ENCODE measurements around the gene KDM4D. TPM values are rescaled to one million over a fixed set of nuclear protein-coding genes. Genes with fewer than 3 reads are reported as not detected.

Gene KDM4D
- total and polyA plus RNA-seq, 2 experiments from 2014 or later: 0.65 to 0.94 TPM

- TF ChIP-seq ZNF462 (CRISPR knock-in tag; IDR thresholded peaks at IDR 0.05) (no peak), NANOG (IDR thresholded peaks at IDR 0.05; ENCODE audit: borderline replicate concordance) (no peak), ETS1 (IDR thresholded peaks at IDR 0.05) (no peak)
These were observed 20.0 kb downstream of the KDM4D start (continued) for GRCh38 chr11:94993400-94993943.

GRCh38 chr11:94997437-94997836, 23.9 kb downstream of the KDM4D start:
- Mint-ChIP-seq H3K27ac (no peak overlapping the region), H3K27me3 (ENCODE audit: insufficient read depth, low read depth, poor library complexity) (peaks cover 3% of the 10 kb centered on the region), H3K9me3 (no peaks in the 10 kb centered on the region), H3K4me1 (0 out of 3 replicates have a peak, but pooled peaks cover 2% of the 10 kb centered on the region), H3K36me3 (ENCODE audit: low read depth) (no peaks in the 10 kb centered on the region), H3K4me3 (no peak overlapping the region)
- TF ChIP-seq CREB1 (CRISPR knock-in tag; IDR thresholded peaks at IDR 0.05; ENCODE audit: low read depth): no peak
- no peak for TF ChIP-seq ETS1 (IDR thresholded peaks at IDR 0.05)
- no peak for TF ChIP-seq REST (IDR thresholded peaks at IDR 0.05; ENCODE audit: unreplicated experiment)
- TF ChIP-seq CTCF (conservative IDR thresholded peaks at IDR 0.05; ENCODE audit: low read depth in 2 of 2): peak; percentile 20 to 48; a peak in 2 of 4 replicates
- no peaks in the 10 kb centered on the region for H4K20me1 ChIP-seq (replicated peaks; ENCODE audit: insufficient read depth)
- DNase-seq (ENCODE audit: low spot score) (peak; percentile 21), ATAC-seq (no peak)
- H3K4me3 ChIP-seq: no peak overlapping the region
- H3K4me2 ChIP-seq: no peak overlapping the region
- H3K36me3 ChIP-seq (ENCODE audit: insufficient read depth): no peaks in the 10 kb centered on the region
- H3K4me1 ChIP-seq (ENCODE audit: insufficient read depth): no peaks in the 10 kb centered on the region
- H3K9me2 ChIP-seq (ENCODE audit: insufficient read depth): peaks cover 7% of the 10 kb centered on the region
- H3K27ac ChIP-seq (ENCODE audit: low read depth): no peak overlapping the region
- no peaks in the 10 kb centered on the region for H3F3A ChIP-seq (replicated peaks; ENCODE audit: low read depth)
- H3K79me2 ChIP-seq (replicated peaks; ENCODE audit: insufficient read depth): no peaks in the 10 kb centered on the region
- H2AFZ ChIP-seq: no peak overlapping the region
- H3K27me3 ChIP-seq (ENCODE audit: insufficient read depth): no peaks in the 10 kb centered on the region; the same call in 1 of the 2 replicates

Measured in GM23338 (cell line).